Thyroid gland (tissue), 4 donors: ENCODE data around the gene CYP24A1.

Experiments
- CTCF ChIP-seq, 6 experiments: fragments of 200-600 bp in 3 of 6; fragments of 450-650 bp in 3 of 6; sonication (generic) in 3 of 6; IDR thresholded peaks; one replicate each; pipeline ENCODE4 v1.5.1; 2016 to 2019; ENCODE audit warnings: antibody characterized with exemption in 6 of 6, mild to moderate bottlenecking in 2 of 6, inconsistent platforms in 1 of 6, moderate library complexity in 1 of 6
- POLR2A ChIP-seq, 2 donors: fragments of 450-650 bp; IDR thresholded peaks; one replicate each; pipeline ENCODE4 v1.6.1; 2017; ENCODE audit warnings: antibody characterized with exemption in 2 of 2, mild to moderate bottlenecking in 2 of 2, moderate library complexity in 1 of 2

DNA sequence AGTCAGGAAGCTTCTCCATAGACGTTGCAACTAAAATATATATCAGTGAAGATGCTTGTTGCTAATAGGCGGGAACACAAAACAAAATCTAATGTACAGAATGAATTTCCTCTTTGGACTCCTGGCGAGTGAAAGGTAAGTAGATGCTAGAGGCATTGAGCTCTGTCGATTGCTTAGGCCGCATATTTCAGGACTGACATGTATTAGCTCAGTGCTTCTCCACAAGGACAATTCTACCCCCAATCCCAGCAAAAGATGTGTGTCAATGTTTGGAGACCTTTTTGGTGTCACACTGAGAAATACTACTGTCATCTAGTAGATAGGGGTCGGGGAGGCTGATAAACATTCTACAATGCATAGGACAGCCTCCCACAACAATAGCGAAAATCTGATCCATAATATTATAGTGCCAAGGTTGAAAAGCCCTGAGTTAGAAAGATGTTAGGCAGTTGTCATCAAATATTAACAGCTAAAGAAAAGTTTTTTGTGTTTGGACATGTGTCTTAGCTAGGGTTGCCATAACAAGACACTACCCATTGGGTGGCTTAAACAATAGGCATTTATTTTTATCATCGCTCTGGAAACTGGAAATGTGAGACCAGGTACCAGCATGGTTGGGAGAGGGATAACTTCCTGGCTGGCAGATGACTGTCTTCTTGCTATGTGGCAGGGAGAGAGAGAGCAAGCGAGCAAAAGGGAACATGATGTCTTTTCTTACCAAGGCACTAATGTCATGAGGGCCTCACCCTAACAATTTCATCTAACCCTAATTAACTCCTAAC lies 55.4 kb downstream of the CYP24A1 start:
- TF ChIP-seq CTCF (IDR thresholded peaks at IDR 0.05) (no peak), POLR2A (IDR thresholded peaks at IDR 0.05) (no peak)
